Measurements from ENCODE around the gene TMC7. TPM values are rescaled to one million over a fixed set of nuclear protein-coding genes. Genes with fewer than 3 reads are reported as not detected.

TMC7 gene
- total RNA-seq, 2 experiments from 2014 or later: not detected

DNA sequence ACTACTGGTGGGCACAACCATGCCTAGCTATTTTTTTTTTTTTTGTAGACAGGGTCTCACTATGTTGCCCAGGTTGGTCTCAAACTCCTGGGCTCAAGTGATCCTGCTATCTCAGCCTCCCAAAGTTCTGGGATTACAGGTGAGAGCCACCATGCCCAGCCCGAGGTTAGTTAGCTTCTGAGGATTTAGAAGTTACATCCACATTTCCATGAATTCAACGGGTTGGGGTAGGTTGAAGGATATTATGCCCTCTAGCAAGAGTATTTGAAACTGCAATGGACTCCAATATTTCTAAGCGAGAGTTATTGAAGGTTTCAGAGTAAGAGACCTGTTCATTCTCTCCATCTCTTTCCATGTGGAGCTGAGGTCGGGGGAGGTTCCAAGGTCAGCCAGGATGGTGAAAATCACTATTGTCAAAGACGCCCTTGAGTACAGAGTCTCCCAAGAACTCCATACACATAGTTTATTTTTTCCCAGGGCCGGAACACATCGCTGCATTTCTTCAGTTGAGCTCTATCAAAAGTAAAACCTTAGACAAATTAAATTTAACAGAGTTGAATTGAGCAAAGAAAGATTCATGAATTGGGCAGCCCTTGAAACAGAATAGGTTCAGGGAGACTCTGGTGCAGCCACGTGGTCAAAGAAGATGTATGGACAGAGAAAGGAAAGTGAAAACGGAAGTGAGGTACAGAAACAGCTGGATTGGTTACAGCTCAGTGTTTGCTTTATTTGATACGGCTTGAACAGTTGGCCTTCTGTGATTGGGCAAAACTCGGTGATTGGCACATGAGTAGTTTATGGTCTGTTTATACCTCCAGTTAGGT is 111.0 kb downstream of the TMC7 start:
- ATAC-seq: peak; percentile 71
- Mint-ChIP-seq H3K9me3 (peaks cover 19% of the 10 kb centered on the region), H3K36me3 (ENCODE audit: low read depth) (peaks cover 3% of the 10 kb centered on the region), H3K4me1 (ENCODE audit: low read depth) (peaks cover 7% of the 10 kb centered on the region), H3K27me3 (peaks cover 11% of the 10 kb centered on the region), H3K4me3 (no peak overlapping the region), H3K27ac (no peak overlapping the region)
- intact Hi-C loops (cut with micrococcal nuclease): no loop called here
- peak; percentile 13 for DNase-seq
- TF ChIP-seq, protein P1, sequence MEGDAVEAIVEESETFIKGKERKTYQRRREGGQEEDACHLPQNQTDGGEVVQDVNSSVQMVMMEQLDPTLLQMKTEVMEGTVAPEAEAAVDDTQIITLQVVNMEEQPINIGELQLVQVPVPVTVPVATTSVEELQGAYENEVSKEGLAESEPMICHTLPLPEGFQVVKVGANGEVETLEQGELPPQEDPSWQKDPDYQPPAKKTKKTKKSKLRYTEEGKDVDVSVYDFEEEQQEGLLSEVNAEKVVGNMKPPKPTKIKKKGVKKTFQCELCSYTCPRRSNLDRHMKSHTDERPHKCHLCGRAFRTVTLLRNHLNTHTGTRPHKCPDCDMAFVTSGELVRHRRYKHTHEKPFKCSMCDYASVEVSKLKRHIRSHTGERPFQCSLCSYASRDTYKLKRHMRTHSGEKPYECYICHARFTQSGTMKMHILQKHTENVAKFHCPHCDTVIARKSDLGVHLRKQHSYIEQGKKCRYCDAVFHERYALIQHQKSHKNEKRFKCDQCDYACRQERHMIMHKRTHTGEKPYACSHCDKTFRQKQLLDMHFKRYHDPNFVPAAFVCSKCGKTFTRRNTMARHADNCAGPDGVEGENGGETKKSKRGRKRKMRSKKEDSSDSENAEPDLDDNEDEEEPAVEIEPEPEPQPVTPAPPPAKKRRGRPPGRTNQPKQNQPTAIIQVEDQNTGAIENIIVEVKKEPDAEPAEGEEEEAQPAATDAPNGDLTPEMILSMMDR (IDR thresholded peaks at IDR 0.05): no peak
- ChIA-PET CTCF (interaction anchor here (0.9 to 2.8 kb wide), 3 partner anchors 10 to 84 kb away, joined by 3 to 20 read pairs (median 3); no protein-coding TSS in a partner anchor), POLR2A (interaction anchor here (0.9 kb wide), 1 partner anchor 12 kb away, joined by 3 read pairs; no protein-coding TSS in a partner anchor)

DNA sequence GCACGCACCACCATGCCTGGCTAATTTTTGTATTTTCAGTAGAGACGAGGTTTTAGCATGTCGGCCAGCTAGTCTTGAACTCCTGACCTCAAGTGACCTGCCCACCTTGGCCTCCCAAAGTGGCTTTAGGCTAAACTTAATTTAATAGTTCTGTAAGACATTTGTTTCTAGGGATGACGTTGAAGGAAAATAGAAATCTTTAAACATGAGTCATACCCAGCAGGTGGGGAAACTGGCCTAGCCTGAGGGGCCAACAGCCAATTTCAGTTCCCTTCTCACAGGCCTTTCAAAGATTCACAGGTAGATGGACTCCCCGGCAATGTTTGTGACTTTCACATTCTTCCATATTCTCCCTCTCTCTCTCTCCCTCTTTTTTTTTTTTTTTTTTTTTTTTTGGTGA is 111.9 kb downstream of the TMC7 start:
- TF ChIP-seq, protein P1 (IDR thresholded peaks at IDR 0.05): no peak
- ATAC-seq (no peak), DNase-seq (no peak)
- Mint-ChIP-seq H3K9me3 (peaks cover 21% of the 10 kb centered on the region), H3K27me3 (peaks cover 11% of the 10 kb centered on the region), H3K4me3 (no peak overlapping the region), H3K27ac (no peak overlapping the region), H3K36me3 (ENCODE audit: low read depth) (peaks cover 3% of the 10 kb centered on the region), H3K4me1 (ENCODE audit: low read depth) (peaks cover 7% of the 10 kb centered on the region)
- CTCF ChIA-PET: interaction anchor here (2.8 kb wide), 1 partner anchor 10 kb away, joined by 20 read pairs; no protein-coding TSS in a partner anchor
- POLR2A ChIA-PET: interaction anchor here (0.9 kb wide), 1 partner anchor 13 kb away, joined by 3 read pairs; no protein-coding TSS in a partner anchor
- intact Hi-C loops (cut with micrococcal nuclease): no loop called here

DNA sequence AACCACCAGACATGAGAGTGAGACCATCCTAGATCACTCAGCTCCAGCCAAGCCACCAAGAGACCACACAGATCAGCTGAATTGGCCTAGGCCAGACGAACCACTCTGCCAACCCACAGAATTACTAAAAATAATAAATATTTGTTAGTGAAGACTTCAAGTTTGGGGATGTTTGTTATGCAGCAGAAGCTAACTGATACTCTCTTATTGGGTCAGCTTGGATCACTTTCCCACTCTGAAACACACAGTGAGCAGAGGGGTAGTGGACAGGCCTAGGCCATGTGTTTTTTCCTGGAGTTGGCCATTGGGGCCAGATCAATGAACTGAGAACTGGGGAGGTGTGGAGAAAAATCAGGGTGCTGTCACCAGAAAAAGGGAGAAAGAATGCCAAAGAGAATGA is 114.4 kb downstream of the TMC7 start:
- TF ChIP-seq, protein P1 (IDR thresholded peaks at IDR 0.05): no peak
- H3K4me3 Mint-ChIP-seq: no peak overlapping the region
- intact Hi-C loops (cut with micrococcal nuclease): no loop called here
- no peak for ATAC-seq
- peaks cover 2% of the 10 kb centered on the region for H3K36me3 Mint-ChIP-seq (ENCODE audit: low read depth)
- ChIA-PET POLR2A (no interaction called here), CTCF (interaction anchor here (1.7 kb wide), 1 partner anchor 12 kb away, joined by 7 read pairs; no protein-coding TSS in a partner anchor)
- DNase-seq: no peak
- H3K27me3 Mint-ChIP-seq: peaks cover 8% of the 10 kb centered on the region
- no peak overlapping the region for H3K27ac Mint-ChIP-seq
- H3K4me1 Mint-ChIP-seq (ENCODE audit: low read depth): peaks cover 7% of the 10 kb centered on the region
- H3K9me3 Mint-ChIP-seq: peaks cover 7% of the 10 kb centered on the region

DNA sequence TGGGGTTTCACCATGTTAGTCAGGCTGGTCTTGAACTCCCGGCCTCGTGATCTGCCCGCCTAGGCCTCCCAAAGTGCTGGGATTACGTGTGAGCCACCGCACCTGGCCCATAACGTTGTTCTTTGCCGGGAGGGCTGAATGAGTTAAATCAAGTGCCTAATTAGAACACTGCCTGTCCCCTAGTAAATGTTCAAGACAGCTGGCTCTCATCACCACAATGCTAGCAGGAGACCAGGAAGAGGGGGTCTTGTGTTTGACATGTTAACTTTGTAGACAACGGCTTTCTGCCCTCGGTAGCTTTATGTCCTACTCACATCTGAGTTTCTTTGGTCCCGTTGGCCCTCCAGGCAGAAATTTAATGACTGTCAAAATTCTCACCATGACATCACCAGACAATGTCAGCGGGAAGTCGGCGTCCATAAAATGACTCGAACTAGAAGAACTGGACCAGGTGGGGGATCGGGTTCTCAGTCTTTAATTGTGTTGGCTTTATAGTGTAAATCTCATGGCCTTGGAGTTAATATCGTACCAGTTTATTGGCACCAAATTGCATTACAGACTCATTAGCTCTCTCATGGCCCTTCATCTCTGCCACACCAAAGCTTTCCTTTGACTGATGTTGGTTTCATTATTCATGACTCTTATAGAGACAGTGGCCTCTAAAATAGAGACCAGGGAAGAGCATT is 118.6 kb downstream of the TMC7 start:
- Mint-ChIP-seq H3K27me3 (peaks cover 8% of the 10 kb centered on the region), H3K4me3 (no peak overlapping the region), H3K9me3 (peaks cover 6% of the 10 kb centered on the region), H3K36me3 (ENCODE audit: low read depth) (peaks cover 2% of the 10 kb centered on the region), H3K27ac (no peak overlapping the region), H3K4me1 (ENCODE audit: low read depth) (no peaks in the 10 kb centered on the region)
- TF ChIP-seq, protein P1 (IDR thresholded peaks at IDR 0.05): no peak
- intact Hi-C loops (cut with micrococcal nuclease): no loop called here
- CTCF ChIA-PET: interaction anchor here (1.4 kb wide), 1 partner anchor 43 kb away, joined by 3 read pairs; no protein-coding TSS in a partner anchor
- DNase-seq: no peak
- POLR2A ChIA-PET: interaction anchor here (0.9 kb wide), 1 partner anchor 51 kb away, joined by 4 read pairs; no protein-coding TSS in a partner anchor
- no peak for ATAC-seq

Measured in activated CD8-positive, alpha-beta T cell treated with anti-CD3 and anti-CD28 coated beads for 36 hours (primary cell).